ENCODE measurements around the gene PTPN9. TPM values are rescaled to one million over a fixed set of nuclear protein-coding genes. Genes with fewer than 3 reads are reported as not detected.
"Not testable (repeated sequence)": the region's sequence is repeated elsewhere in the genome, so short reads cannot be mapped to it uniquely, and the experiment has no call there.

Gene PTPN9
- total RNA-seq, 4 donors from 2014 or later: 8.6 to 24.5 (median 13.3) TPM

DNA sequence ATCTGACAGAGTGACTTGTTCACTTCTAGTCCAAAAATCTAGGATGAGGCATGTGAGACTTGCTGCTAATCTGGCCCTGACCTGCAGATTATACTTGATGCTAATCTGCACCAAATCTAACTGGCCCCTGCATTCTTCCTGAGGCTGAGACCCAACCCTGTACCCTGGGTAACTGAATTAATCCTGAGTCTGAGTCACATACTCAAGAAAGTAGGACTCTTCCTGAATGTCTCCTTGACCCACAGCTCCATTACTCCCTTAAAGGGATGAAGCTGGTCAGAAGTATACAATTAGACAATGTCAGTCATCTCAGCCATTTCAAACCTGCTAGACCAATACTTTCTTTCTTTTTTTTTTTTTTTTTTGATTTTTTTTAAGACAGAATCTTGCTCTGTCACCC, 25.5 kb downstream of the PTPN9 start:
- no peak for DNase-seq (ENCODE audit: low spot score in 2 of 2)
- TF ChIP-seq CTCF (IDR thresholded peaks at IDR 0.05) (no peak), POLR2A (IDR thresholded peaks at IDR 0.05) (no peak), EP300 (IDR thresholded peaks at IDR 0.05) (no peak), POLR2AphosphoS5 (IDR thresholded peaks at IDR 0.05) (no peak)
- Histone ChIP-seq H3K27me3 (no peaks in the 10 kb centered on the region), H3K9me3 (no peaks in the 10 kb centered on the region), H3K36me3 (no peaks in the 10 kb centered on the region), H3K4me1 (peaks cover 3% of the 10 kb centered on the region), H3K4me3 (no peak overlapping the region), H3K27ac (no peak overlapping the region)

- H3K27me3 ChIP-seq: no peaks in the 10 kb centered on the region
- no peak overlapping the region for H3K4me3 ChIP-seq
- H3K4me1 ChIP-seq: peaks cover 3% of the 10 kb centered on the region
- WGBS: 90% methylated on average over 4 of the region's 4 CpGs
- TF ChIP-seq POLR2A (IDR thresholded peaks at IDR 0.05) (no peak), CTCF (IDR thresholded peaks at IDR 0.05) (no peak), POLR2AphosphoS5 (IDR thresholded peaks at IDR 0.05) (no peak), EP300 (IDR thresholded peaks at IDR 0.05) (no peak)
- no peaks in the 10 kb centered on the region for H3K36me3 ChIP-seq
- no peaks in the 10 kb centered on the region for H3K9me3 ChIP-seq
- DNase-seq (ENCODE audit: low spot score in 2 of 2): no peak
- H3K27ac ChIP-seq: no peak overlapping the region
These were observed 28.0 kb downstream of the PTPN9 start for GRCh38 chr15:75551091-75551490.

DNA sequence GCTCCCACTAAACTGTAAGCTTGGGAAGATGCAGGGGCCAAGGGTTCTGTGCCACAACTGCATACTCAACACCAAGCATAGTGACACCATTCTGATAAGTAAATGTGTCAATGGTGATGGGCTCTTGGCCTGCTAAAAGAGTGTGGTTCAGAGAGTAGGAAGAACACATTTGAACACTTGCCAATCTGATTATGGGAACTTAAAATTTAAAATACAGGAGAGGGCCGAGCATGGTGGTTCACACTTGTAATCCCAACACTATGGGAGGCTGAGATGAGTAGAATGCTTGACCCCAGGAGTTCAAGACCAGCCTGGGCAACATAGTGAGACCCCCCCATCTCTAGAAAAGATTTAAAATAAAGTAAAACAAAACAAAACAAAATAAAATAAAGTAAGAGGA, 34.1 kb downstream of the PTPN9 start:
- peaks cover 3% of the 10 kb centered on the region for H3K4me1 ChIP-seq
- no peaks in the 10 kb centered on the region for H3K9me3 ChIP-seq
- H3K36me3 ChIP-seq: no peaks in the 10 kb centered on the region
- H3K4me3 ChIP-seq: no peak overlapping the region
- no peaks in the 10 kb centered on the region for H3K27me3 ChIP-seq
- no peak for DNase-seq (ENCODE audit: low spot score in 2 of 2)
- H3K27ac ChIP-seq: no peak overlapping the region
- WGBS: 38% methylated on average over 1 of the region's 1 CpG
- no peak for TF ChIP-seq CTCF (IDR thresholded peaks at IDR 0.05)
- no peak for TF ChIP-seq POLR2AphosphoS5 (IDR thresholded peaks at IDR 0.05)

- no peak for TF ChIP-seq CTCF (IDR thresholded peaks at IDR 0.05)
- TF ChIP-seq POLR2A (IDR thresholded peaks at IDR 0.05): no peak
- no peak for TF ChIP-seq POLR2AphosphoS5 (IDR thresholded peaks at IDR 0.05)
- TF ChIP-seq EP300 (IDR thresholded peaks at IDR 0.05): no peak
- Histone ChIP-seq H3K4me1 (peaks cover 3% of the 10 kb centered on the region), H3K27ac (no peak overlapping the region), H3K9me3 (no peaks in the 10 kb centered on the region), H3K36me3 (no peaks in the 10 kb centered on the region), H3K4me3 (no peak overlapping the region), H3K27me3 (no peaks in the 10 kb centered on the region)
- WGBS: 82% methylated on average over 2 of the region's 2 CpGs
- DNase-seq (ENCODE audit: low spot score in 2 of 2): no peak
These were observed 34.8 kb downstream of the PTPN9 start for GRCh38 chr15:75544359-75544758.

DNA sequence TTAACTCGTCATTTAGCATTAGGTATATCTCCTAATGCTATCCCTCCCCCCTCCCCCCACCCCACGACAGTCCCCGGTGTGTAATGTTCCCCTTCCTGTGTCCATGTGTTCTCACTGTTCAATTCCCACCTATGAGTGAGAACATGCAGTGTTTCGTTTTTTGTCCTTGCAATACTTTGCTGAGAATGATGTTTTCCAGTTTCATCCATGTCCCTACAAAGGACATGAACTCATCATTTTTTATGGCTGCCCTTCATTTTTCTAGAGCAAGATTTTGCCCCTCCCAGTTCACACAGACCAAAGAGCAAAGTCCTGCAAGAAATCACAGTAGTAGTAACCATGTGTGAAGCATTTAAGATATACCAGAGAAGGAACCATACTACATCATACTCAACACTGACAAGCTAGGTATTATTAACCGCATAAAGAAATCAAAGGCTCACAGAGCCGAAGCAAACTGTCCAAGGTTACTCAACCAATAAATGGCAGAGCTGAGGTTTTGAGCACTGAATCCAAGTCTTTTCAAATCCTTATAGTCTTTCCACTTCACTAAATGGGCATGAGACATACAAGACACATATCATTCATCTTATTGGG, 36.1 kb downstream of the PTPN9 start:
- not testable (repeated sequence) for H3K4me3 ChIP-seq; H3K27ac ChIP-seq; H3K27me3 ChIP-seq; H3K4me1 ChIP-seq; H3K9me3 ChIP-seq; DNase-seq (ENCODE audit: low spot score in 2 of 2); H3K36me3 ChIP-seq
- 78% methylated on average over 6 of the region's 6 CpGs for WGBS

GRCh38 chr15:75542386-75542797, 36.7 kb downstream of the PTPN9 start:
- Histone ChIP-seq H3K27me3 (no peaks in the 10 kb centered on the region), H3K27ac (no peak overlapping the region), H3K4me1 (peaks cover 3% of the 10 kb centered on the region), H3K36me3 (no peaks in the 10 kb centered on the region), H3K9me3 (no peaks in the 10 kb centered on the region), H3K4me3 (no peak overlapping the region)
- WGBS: 62% methylated on average over 2 of the region's 2 CpGs
- TF ChIP-seq POLR2AphosphoS5 (IDR thresholded peaks at IDR 0.05) (no peak), CTCF (IDR thresholded peaks at IDR 0.05) (no peak), EP300 (IDR thresholded peaks at IDR 0.05) (no peak), POLR2A (IDR thresholded peaks at IDR 0.05) (no peak)
- DNase-seq (ENCODE audit: low spot score in 2 of 2): no peak

All from suprapubic skin (tissue), 4 donors.